GM19452 (cell line): ENCODE results near the gene ZNF28.
"Not testable (repeated sequence)": the region's sequence is repeated elsewhere in the genome, so short reads cannot be mapped to it uniquely, and the experiment has no call there.

Source experiments
- ATAC-seq: cut with Tn5 transposase; IDR thresholded peaks from one replicate; pipeline ENCODE4 v1.9.1; 2021; ENCODE audit not compliant: unreplicated experiment

Gene ZNF28

DNA sequence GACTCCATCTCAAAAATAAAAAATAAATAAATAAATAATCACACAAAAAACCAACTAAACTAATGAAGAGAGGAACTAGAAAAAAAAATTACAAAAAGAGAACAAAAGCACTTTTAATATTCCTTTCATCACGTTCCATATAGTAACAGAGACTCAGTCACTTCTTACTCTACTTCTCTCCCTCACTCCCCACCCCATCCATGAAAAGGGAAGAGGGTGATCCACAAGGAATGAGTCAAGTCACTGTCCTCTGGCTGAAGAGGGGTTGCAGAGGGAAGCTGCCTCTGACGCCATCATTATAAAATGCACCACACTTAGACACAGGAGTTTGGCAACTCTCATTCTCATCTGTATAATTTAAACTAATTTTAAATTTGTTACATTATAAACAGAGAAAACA lies 38.6 kb downstream of the ZNF28 start:
- not testable (repeated sequence) for ATAC-seq

DNA sequence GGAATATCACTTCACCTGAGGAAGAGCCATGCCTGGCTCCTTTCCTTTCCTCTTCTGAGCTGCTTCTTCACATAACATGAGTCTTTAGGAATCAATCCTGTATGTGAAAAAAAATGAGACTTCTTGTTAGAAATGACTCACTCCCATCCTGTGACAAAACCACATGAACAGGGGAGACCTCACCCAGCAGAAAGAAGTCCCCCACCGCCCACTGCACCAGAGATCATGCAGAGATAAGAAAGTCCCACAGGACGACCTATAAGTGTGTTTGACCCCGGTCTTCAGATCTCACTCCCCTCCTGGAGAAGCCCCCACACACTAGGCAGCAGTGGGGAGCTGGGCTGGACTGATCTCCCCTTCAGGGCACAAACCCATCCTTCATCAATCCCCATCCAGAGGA lies 42.6 kb downstream of the ZNF28 start:
- ATAC-seq, result no peak

DNA sequence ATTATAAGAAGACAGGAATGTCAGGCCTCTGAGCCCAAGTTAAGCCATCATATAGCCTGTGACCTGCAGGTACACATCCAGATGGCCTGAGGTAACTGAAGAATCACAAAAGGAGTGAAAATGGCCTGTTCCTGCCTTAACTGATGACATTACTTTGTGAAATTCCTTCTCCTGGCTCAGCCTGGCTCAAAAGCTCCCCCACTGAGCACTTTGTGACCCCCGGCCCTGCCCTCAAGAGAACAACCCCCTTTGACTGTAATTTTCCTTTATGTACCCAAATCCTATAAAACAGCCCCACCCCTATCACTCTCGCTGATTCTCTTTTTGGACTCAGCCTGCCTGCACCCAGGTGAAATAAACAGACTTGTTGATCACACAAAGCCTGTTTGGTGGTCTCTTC lies 65.0 kb downstream of the ZNF28 start:
- not testable (repeated sequence) for ATAC-seq

DNA sequence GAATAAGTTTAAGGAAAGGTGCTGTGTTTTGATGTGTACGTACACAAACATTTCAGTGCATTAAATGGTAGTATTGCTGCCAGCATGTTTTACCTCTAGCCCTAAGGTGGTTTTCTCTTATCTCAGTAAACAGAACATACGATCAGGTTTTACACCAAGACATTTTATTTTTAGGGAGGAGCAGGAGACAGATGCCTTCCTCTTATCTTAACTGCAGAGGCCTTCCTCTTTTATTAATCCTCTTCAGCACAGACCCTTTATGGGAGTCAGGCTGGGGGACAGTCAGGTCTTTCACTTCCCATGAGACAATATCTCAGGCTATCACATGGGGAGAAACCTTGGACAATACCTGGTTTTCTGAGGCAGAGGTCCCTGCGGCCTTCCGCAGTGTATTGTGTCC lies 71.7 kb downstream of the ZNF28 start:
- no peak for ATAC-seq

DNA sequence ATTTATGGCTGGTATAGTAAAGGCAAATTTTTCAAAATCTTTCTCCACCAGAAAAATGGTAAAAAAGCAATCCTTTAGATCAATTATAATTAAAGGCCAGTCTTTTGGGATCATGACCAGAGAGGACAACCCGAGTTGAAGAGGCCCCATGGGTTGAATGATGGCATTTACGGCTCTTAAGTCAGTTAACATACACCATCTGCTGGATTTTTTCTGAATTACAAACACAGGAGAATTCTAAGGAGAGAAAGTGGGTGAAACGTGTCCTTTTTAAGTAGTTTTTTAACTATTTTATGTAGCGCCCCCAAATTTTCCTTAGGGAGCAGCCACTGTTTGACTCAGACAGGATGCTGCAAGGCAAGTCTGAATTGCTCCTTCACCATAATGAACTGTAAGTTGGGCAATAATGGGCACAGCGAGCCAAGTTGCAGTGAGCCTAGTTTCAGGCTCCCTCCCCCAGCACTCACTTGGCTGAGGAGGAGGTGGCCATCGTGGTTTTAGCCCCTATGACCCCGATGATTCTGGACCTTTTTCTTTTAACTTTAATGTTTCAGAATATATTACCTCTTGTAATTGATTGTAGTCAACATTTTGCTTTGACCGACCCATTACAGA lies 73.0 kb downstream of the ZNF28 start:
- ATAC-seq, result no peak
